Stimulated activated CD4-positive, alpha-beta T cell treated with anti-CD3 and anti-CD28 coated beads, Interleukin-1b, Interleukin-23, amount 100 ng/mL, for 1 hour (primary cell): ENCODE results near the gene XYLT2.
"Not testable (repeated sequence)": the region's sequence is repeated elsewhere in the genome, so short reads cannot be mapped to it uniquely, and the experiment has no call there.

Experiments
- DNase-seq, 2 donors: peaks; one replicate each; pipeline ENCODE4 v3.0.0-alpha.2; 2020; ENCODE audit warnings: low read depth in 2 of 2

XYLT2 gene

GRCh38 chr17:50389534-50389933 is 43.6 kb downstream of the XYLT2 start:
- DNase-seq = no peak

- no peak for DNase-seq
These were observed 46.7 kb downstream of the XYLT2 start for GRCh38 chr17:50392621-50393020.

GRCh38 chr17:50393700-50394099 is 47.8 kb downstream of the XYLT2 start:
- DNase-seq = no peak

DNA sequence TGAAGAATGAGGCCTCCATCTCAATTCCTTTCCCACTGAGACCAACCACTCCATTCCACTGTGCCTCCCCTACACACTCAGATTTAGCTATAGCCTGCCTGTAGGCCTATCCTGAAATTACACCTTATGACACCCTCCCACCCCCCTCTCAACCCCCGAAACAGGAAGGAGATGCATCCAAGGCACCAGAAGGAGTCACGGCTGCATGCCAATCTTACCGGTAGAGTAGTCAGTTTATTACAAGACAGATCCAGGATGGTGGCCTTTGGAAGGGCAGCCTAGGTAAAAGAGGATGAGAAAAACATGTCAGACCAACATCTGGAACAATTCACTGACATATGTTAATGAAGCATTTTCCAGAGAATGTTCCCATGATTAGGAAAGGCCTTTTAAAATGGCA is 48.8 kb downstream of the XYLT2 start:
- DNase-seq = no peak

- DNase-seq = no peak
These were observed 50.6 kb downstream of the XYLT2 start for GRCh38 chr17:50396261-50397110.

DNA sequence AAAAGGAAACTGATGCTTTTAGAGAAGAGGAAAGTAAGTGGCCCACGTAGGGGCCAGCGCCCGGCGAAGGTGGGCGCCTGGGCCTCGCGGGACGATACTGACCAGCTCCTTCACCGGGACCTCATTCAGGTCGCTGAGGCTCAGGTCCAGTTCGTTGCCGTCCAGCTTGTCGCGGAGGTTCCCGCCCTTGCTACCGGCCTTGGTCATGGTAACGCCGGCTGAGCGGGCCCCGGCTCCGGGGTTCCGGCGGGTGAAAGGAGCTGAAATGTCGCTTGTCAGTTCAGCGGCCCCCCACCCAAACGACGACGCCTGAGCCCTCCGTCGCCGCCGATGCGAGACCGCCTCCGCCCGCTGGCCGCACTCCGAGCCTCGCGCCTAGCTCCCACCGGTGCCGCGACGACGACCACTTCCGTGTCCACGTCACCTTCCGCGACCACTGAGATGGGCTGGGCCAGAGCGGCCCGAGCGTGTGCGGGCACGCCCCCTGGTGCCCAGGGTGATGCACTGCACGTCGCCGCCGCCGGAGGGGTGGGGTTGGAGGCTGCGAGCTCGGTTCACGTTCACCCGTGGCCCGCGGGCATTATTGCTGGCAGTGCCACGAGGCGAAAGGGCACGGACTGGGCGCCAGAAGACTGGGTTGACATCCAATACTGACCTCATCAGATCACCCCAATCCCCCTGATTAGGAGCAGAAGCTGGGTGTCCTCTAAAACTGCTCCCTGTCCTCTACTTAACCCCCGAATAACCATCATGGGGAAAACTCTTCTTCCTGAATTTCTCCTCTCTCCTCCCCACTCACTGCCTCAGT is 51.4 kb downstream of the XYLT2 start, which contains the start of gene LRRC59:
TSS of gene LRRC59 (minus strand) at position 413 of the 808 bp plus-strand sequence. CDS start at position 207, 206 bp downstream.
- DNase-seq = peak; percentile 84 to 89

GRCh38 chr17:50397919-50398285 is 52.0 kb downstream of the XYLT2 start:
- no peak for DNase-seq

GRCh38 chr17:50398672-50399071 is 52.7 kb downstream of the XYLT2 start:
- not testable (repeated sequence) for DNase-seq

- DNase-seq = not testable (repeated sequence)
These were observed 53.7 kb downstream of the XYLT2 start for GRCh38 chr17:50399591-50399990.

DNA sequence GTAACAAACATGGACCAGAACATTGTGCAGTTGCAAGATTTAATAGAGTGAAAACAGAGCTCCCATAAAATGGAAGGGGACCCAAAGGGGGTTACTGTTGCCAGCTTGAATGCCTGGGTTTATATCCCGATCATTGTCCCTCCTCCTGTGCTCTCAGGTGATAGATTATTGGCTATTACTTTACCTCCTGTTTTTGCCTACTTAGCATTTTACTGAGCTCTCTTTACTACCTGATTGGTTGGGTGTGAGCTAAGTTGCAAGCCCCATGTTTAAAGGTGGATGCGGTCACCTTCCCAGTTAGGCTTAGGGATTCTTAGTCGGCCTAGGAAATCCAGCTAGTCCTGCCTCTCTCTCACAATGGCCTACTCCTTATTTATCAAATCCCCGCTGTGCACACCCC is 59.4 kb downstream of the XYLT2 start:
- DNase-seq = not testable (repeated sequence)

- DNase-seq = no peak
These were observed 60.7 kb downstream of the XYLT2 start for GRCh38 chr17:50406578-50406977.

DNA sequence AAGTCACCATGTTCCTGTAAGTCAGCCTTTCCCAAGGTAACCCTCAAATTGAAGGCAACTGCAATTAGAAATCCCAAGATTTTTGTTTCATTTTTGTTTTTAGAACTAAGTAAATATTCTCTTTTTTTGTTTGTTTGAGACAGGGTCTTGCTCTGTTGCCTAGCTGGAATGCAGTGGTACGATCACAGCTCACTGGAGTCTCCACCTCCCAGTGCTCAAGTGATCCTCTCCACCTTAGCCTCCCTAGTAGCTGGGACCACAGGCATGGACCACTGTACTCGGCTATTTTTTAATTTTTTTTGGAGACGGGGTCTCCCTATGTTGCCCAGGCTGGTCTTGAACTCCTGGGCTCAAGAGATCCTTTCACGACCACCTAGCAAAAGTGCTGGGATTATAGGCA is 62.0 kb downstream of the XYLT2 start:
- no peak for DNase-seq
